BLaER1 treated with 17β-estradiol and CSF1 and Interleukin-3, amounts not matched to agents 10 nM and 100 nM (cell line): ENCODE measurements around the gene GABBR2.
"Not testable (repeated sequence)": the region's sequence is repeated elsewhere in the genome, so short reads cannot be mapped to it uniquely, and the experiment has no call there.

Source experiments
- H3K27ac ChIP-seq, 11 experiments: shearing (Covaris generic); formaldehyde crosslinking; 2 replicates each; pipeline ENCODE4 v1.8.1; 2022
- H3K27me3 ChIP-seq, 11 experiments: shearing (Covaris generic); formaldehyde crosslinking; 2 replicates each; pipeline ENCODE4 v1.8.1; 2022
- H3K36me3 ChIP-seq, 11 experiments: shearing (Covaris generic); formaldehyde crosslinking; 2 replicates each; pipeline ENCODE4 v1.8.1; 2022
- H3K4me1 ChIP-seq, 10 experiments: shearing (Covaris generic); formaldehyde crosslinking; 2 replicates each; pipeline ENCODE4 v1.8.1; 2022
- H3K4me2 ChIP-seq, 11 experiments: shearing (Covaris generic); formaldehyde crosslinking; 2 replicates each; pipeline ENCODE4 v1.8.1; 2022
- H3K4me3 ChIP-seq, 10 experiments: shearing (Covaris generic); formaldehyde crosslinking; 2 replicates each; pipeline ENCODE4 v1.8.1; 2022
- H3K9ac ChIP-seq, 11 experiments: shearing (Covaris generic); formaldehyde crosslinking; 2 replicates each; pipeline ENCODE4 v1.8.1; 2022
- H3K9me3 ChIP-seq, 11 experiments: shearing (Covaris generic); formaldehyde crosslinking; replicated peaks in 1 of 11; 2 replicates each; pipeline ENCODE4 v1.8.1; 2022
- H4K20me1 ChIP-seq, 11 experiments: shearing (Covaris generic); formaldehyde crosslinking; 2 replicates each; pipeline ENCODE4 v1.8.1; 2022
- Cebpa-rat ChIP-seq, 11 experiments: shearing (Covaris generic); IDR thresholded peaks; 2 replicates each; pipeline ENCODE4 v1.8.1; 2022

Gene GABBR2

DNA sequence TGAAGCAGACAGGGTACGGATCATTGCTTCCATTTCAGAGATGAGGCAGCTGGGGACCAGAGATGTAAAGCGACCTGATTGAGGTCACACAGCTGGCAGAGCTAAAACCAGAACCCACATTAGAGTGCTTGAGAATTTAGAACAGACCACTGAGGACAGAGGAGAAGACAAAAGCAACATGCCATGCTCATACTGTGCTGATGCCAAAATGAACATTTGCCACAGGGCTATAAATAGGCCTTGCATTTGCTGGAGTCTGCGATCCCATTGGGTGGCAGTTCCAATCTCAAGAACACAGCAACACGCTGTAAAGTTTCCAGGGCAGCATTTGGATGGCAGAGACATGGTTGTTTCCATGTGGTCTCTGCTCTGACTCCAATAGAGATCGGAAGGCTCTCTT is 230.9 kb downstream of the GABBR2 start:
- Histone ChIP-seq H4K20me1 (no peaks in the 10 kb centered on the region), H3K27me3 (no peaks in the 10 kb centered on the region), H3K9me3 (no peaks in the 10 kb centered on the region), H3K4me3 (no peak overlapping the region), H3K9ac (no peak overlapping the region), H3K36me3 (no peaks in the 10 kb centered on the region), H3K4me2 (peak overlapping the region in 7 of 11 experiments; percentile 4 to 64 (median 53); a peak in 11 of 22 replicates), H3K27ac (no peak overlapping the region), H3K4me1 (peaks cover 5 to 44% (median 29%) of the 10 kb centered on the region in 10 experiments; a peak in 17 of 20 replicates)
- TF ChIP-seq Cebpa-rat (IDR thresholded peaks at IDR 0.05): no peak

DNA sequence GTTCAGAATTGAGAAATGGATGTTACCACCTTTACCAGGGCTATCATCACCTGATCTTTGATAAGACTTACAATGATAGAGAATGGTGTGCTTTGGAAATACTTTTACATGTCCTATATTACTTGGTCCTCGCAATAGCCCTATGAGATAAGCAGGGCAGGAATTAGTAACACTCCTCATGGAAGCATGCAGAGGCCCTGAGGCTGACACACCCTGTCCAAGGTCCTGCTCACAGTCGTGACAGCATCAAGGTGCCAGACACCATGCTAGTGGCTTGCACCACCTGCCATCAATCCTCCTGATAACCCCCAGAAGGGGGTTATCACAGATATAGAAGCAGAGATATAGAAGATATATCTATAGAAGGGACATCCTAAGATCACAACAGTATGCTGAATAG is 236.5 kb downstream of the GABBR2 start:
- H3K27me3 ChIP-seq: no peaks in the 10 kb centered on the region
- no peaks in the 10 kb centered on the region for H4K20me1 ChIP-seq
- H3K9ac ChIP-seq: no peak overlapping the region
- H3K4me2 ChIP-seq: no peak overlapping the region
- H3K4me3 ChIP-seq: no peak overlapping the region
- peaks cover 0 to 19% (median under 1%) of the 10 kb centered on the region in 10 experiments; a peak in 7 of 20 replicates for H3K4me1 ChIP-seq
- H3K27ac ChIP-seq: no peak overlapping the region
- H3K36me3 ChIP-seq: no peaks in the 10 kb centered on the region
- TF ChIP-seq Cebpa-rat (IDR thresholded peaks at IDR 0.05): no peak
- H3K9me3 ChIP-seq: peaks cover 6 to 26% (median 18%) of the 10 kb centered on the region in 11 experiments; a peak in 12 of 22 replicates

DNA sequence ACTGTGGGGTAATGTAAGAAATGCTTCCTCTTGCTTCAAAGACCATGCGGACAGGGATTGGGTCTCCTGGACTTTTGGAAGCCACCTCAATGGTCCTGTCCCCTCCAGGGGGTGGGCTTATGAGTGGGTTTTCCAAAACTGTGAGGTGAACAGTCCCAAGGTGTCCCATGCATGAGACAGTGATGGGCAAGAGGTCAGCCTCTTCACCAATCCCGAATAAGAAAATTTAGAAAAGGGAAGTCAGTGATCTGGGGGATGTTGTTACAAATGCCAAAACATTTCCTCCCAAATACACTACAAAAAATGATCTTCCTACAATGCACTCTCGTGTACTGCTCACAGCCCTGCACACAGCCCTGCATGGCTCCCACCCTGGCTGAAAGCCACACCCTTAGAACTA is 237.6 kb downstream of the GABBR2 start:
- Histone ChIP-seq H3K27me3 (no peaks in the 10 kb centered on the region), H3K9me3 (peaks cover 6 to 30% (median 18%) of the 10 kb centered on the region in 11 experiments; a peak in 14 of 22 replicates), H3K4me1 (peaks cover 0 to 11% (median under 1%) of the 10 kb centered on the region in 10 experiments; a peak in 6 of 20 replicates), H3K36me3 (no peaks in the 10 kb centered on the region), H4K20me1 (no peaks in the 10 kb centered on the region), H3K4me3 (no peak overlapping the region), H3K27ac (no peak overlapping the region), H3K4me2 (no peak overlapping the region), H3K9ac (no peak overlapping the region)
- TF ChIP-seq Cebpa-rat (IDR thresholded peaks at IDR 0.05): no peak

DNA sequence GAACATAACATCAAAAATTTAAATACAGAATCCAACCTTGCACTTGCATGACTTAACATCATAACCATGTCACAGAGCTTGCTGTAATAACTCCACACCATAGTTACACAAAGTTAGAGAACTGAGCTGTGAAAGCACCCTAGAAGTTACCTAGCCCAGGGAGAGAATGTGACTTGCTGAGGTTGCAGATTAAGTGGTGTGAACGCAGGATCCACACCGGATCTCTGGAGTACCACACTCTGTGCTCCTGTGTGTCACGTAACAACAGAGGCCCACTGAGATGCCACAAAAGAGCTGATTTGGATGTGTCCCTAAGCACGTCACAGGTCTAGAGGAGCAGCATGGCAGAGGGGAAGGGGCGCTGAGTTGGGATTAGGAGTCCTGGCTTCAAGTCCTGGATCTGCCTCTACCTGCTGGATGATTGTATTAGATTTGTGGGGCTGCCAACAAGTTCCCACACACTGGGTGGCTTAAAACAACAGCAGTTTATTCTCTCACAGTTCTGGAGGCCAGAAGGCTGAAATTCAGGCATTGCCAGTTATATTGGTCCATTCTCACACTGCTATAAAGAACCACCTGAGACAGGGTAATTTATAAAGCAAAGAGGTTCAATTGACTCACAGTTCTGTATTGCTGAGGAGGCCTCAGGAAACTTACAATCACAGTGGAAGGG is 240.0 kb downstream of the GABBR2 start:
- Histone ChIP-seq H3K27ac (no peak overlapping the region), H4K20me1 (no peaks in the 10 kb centered on the region)

DNA sequence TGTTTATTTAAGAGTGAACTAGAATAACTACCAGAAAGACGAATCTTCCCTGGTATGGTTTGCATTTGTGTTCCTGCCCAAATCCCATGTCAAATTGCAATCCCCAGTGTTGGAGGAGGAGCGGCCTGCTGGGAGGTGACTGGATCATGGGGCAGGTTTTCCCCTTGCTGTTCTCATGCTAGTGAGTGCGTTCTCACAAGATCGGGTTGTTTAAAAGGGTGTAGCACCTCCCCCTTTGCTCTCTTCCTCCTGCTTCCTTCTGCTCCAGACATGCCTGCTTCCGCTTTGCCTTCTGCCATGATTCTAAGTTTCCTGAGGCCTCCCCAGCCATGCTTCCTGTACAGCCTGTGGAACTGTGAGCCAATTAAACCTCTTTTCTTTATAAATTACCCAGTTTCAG is 242.9 kb downstream of the GABBR2 start:
- Histone ChIP-seq H3K4me2 (peak overlapping the region in 5 of 11 experiments; percentile 5 to 47 (median 24); a peak in 5 of 22 replicates), H3K4me1 (peaks cover 0 to 18% (median 3%) of the 10 kb centered on the region in 10 experiments; a peak in 7 of 20 replicates), H3K27ac (no peak overlapping the region), H3K4me3 (no peak overlapping the region), H3K36me3 (no peaks in the 10 kb centered on the region), H3K27me3 (no peaks in the 10 kb centered on the region), H3K9me3 (peaks cover 42 to 57% (median 51%) of the 10 kb centered on the region in 11 experiments), H4K20me1 (no peaks in the 10 kb centered on the region), H3K9ac (no peak overlapping the region)
- TF ChIP-seq Cebpa-rat (IDR thresholded peaks at IDR 0.05): no peak

More for the DNA sequence above, 240.0 kb downstream of the GABBR2 start:
- TF ChIP-seq Cebpa-rat (IDR thresholded peaks at IDR 0.05): no peak
- H3K27me3 ChIP-seq: no peaks in the 10 kb centered on the region
- H3K36me3 ChIP-seq: no peaks in the 10 kb centered on the region
- H3K4me1 ChIP-seq: peaks cover 0 to 18% (median 3%) of the 10 kb centered on the region in 10 experiments; a peak in 7 of 20 replicates
- H3K9me3 ChIP-seq: peaks cover 13 to 37% (median 25%) of the 10 kb centered on the region in 11 experiments
- H3K4me3 ChIP-seq: no peak overlapping the region
- H3K9ac ChIP-seq: no peak overlapping the region
- H3K4me2 ChIP-seq: no peak overlapping the region

DNA sequence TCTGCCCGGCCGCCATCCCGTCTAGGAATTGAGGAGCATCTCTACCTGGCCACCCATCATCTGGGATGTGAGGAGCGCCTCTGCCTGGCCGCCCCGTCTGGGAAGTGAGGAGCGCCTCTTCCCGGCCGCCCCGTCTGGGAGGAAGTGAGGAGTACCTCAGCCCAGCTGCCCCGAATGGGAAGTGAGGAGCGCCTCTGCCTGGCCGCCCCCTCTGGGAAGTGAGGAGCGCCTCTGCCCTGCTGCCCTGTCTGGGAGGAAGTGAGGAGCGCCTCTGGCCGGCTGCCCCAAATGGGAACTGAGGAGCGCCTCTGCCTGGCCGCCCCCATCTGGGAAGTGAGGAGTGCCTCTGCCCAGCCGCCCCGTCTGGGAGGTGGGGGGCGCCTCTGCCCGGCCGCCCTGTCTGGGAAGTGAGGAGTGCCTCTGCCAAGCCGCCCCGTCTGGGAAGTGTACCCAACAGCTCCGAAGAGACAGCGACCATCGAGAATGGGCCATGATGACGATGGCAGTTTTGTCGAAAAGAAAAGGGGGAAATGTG is 244.5 kb downstream of the GABBR2 start:
- not testable (repeated sequence) for H3K4me2 ChIP-seq, H4K20me1 ChIP-seq, H3K9ac ChIP-seq, H3K36me3 ChIP-seq, H3K4me1 ChIP-seq, H3K27ac ChIP-seq, H3K4me3 ChIP-seq, H3K27me3 ChIP-seq
- peaks cover 47 to 58% (median 52%) of the 10 kb centered on the region in 11 experiments for H3K9me3 ChIP-seq

DNA sequence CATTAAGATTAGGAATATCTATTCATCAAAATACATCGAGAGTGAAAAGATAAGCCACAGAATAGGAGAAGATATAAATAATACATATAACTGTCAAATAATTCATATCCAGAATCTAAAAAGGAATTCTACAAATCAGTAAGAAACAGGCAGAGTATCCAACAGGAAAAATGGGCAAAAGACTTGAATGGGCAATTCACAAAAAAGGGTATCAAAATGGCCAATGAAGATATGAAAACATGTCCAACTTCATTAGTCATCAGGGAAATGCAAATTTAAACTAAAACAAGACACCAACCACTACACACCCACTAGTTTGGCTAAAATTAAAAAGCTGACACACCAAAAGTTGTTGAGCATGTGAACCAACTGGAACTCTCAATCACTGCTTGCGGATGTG is 246.4 kb downstream of the GABBR2 start:
- no peak for TF ChIP-seq Cebpa-rat (IDR thresholded peaks at IDR 0.05)
- H3K27ac ChIP-seq: no peak overlapping the region
- H3K36me3 ChIP-seq: no peaks in the 10 kb centered on the region
- no peak overlapping the region for H3K4me2 ChIP-seq
- no peaks in the 10 kb centered on the region for H4K20me1 ChIP-seq
- peaks cover 47 to 59% (median 54%) of the 10 kb centered on the region in 11 experiments for H3K9me3 ChIP-seq
- H3K27me3 ChIP-seq: no peaks in the 10 kb centered on the region
- no peak overlapping the region for H3K4me3 ChIP-seq
- H3K4me1 ChIP-seq: peaks cover 0 to 10% (median 2%) of the 10 kb centered on the region in 10 experiments; a peak in 7 of 20 replicates
- no peak overlapping the region for H3K9ac ChIP-seq

DNA sequence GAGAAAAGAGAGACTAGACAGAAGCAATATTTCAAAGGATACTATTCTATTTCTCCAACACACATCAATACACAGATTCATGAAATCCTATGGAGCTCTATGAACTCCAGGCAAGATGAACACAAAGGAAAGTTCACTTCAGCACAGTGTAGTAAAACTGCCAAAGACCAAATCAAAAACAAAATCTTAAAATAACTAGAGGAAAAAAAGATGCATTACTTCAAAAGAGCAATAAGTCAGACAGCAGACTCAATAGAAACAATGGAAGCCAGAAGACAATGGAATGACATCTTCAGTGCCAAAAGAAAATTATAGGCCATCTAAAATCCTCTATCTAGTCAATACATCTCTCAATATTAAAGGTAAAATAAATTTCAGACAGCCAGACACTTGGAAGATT is 248.0 kb downstream of the GABBR2 start:
- H3K36me3 ChIP-seq: no peaks in the 10 kb centered on the region
- peaks cover 0 to 7% (median 1%) of the 10 kb centered on the region in 10 experiments; a peak in 8 of 20 replicates for H3K4me1 ChIP-seq
- no peaks in the 10 kb centered on the region for H3K27me3 ChIP-seq
- H3K27ac ChIP-seq: no peak overlapping the region
- no peak overlapping the region for H3K9ac ChIP-seq
- H3K4me2 ChIP-seq: no peak overlapping the region
- H3K4me3 ChIP-seq: no peak overlapping the region
- H3K9me3 ChIP-seq: peaks cover 42 to 55% (median 50%) of the 10 kb centered on the region in 11 experiments
- no peaks in the 10 kb centered on the region for H4K20me1 ChIP-seq
- TF ChIP-seq Cebpa-rat (IDR thresholded peaks at IDR 0.05): no peak

DNA sequence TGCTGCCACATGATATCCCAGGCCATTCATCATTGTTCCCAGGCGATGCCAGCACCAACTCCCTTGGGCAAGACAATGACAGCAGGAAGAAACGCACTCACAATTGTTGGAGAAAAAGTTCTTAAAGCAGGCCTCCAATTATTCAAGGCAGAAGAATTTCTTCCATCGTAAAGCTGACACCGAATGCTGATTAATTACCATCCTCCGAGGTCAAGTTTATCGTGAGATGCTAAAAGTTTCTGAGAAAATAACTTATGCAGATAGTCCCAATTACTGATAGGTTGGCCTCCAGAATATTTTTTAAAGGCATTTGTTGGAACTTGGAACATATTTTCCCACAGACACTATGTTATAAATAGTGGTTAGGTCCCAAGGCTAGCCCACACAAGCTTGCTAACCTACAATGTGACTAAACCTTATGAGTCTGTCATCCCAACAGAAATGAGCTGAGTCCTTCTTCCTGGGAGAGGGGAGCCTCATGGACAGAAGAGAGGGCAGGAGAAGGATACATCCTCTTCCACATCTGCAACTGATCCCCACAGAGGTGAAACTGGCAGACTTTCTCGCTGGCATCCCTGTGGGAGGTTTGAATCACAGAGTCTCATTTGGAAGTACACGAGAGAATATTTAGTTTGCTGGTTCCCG is 250.9 kb downstream of the GABBR2 start:
- no peak overlapping the region for H3K9ac ChIP-seq
- H3K27me3 ChIP-seq: no peaks in the 10 kb centered on the region
- no peak overlapping the region for H3K27ac ChIP-seq
- TF ChIP-seq Cebpa-rat (IDR thresholded peaks at IDR 0.05): no peak
- H3K4me3 ChIP-seq: no peak overlapping the region
- H3K4me2 ChIP-seq: no peak overlapping the region
- no peaks in the 10 kb centered on the region for H4K20me1 ChIP-seq
- no peaks in the 10 kb centered on the region for H3K36me3 ChIP-seq
- peaks cover 27 to 39% (median 36%) of the 10 kb centered on the region in 11 experiments for H3K9me3 ChIP-seq
- peaks cover 0 to 9% (median 0%) of the 10 kb centered on the region in 10 experiments; a peak in 1 of 20 replicates for H3K4me1 ChIP-seq
